ENCODE data around the gene RUNX3. TPM values are rescaled to one million over a fixed set of nuclear protein-coding genes. Genes with fewer than 3 reads are reported as not detected.

Gene RUNX3
- total and polyA plus RNA-seq, 9 donors: 0.23 to 1.9 (median 0.83) TPM

- no peak overlapping the region for H3K4me3 ChIP-seq
- intact Hi-C loops (cut with DNase I): no loop called here
- no peaks in the 10 kb centered on the region for H3K27me3 ChIP-seq
- H3K27ac ChIP-seq: no peak overlapping the region
- no peaks in the 10 kb centered on the region for H3K4me1 ChIP-seq (ENCODE audit: insufficient read depth)
- H3K9me3 ChIP-seq: no peaks in the 10 kb centered on the region
- no peak for DNase-seq
- TF ChIP-seq CTCF (IDR thresholded peaks at IDR 0.05): no peak
- 72 to 86% (median 73%) methylated on average over 1 of the region's 1 CpG for WGBS, 3 donors
- no peaks in the 10 kb centered on the region for H3K36me3 ChIP-seq
These were observed 56.9 kb downstream of the RUNX3 start for GRCh38 chr1:24873148-24873547.

- intact Hi-C loops (cut with DNase I): no loop called here
- no peaks in the 10 kb centered on the region for H3K36me3 ChIP-seq
- H3K4me1 ChIP-seq (ENCODE audit: insufficient read depth): no peaks in the 10 kb centered on the region
- no peak overlapping the region for H3K4me3 ChIP-seq
- 82 to 86% (median 85%) methylated on average over 19 of the region's 19 CpGs for WGBS, 3 donors
- no peaks in the 10 kb centered on the region for H3K9me3 ChIP-seq
- H3K27ac ChIP-seq: no peak overlapping the region
- no peak for TF ChIP-seq POLR2A (IDR thresholded peaks at IDR 0.05)
- TF ChIP-seq EP300 (IDR thresholded peaks at IDR 0.05): no peak
- TF ChIP-seq CTCF (IDR thresholded peaks at IDR 0.05): no peak
- no peaks in the 10 kb centered on the region for H3K27me3 ChIP-seq
- no peak for DNase-seq
These were observed 57.8 kb downstream of the RUNX3 start for GRCh38 chr1:24872061-24872850.

- intact Hi-C loops (cut with DNase I): no loop called here
- no peak for DNase-seq
- no peaks in the 10 kb centered on the region for H3K36me3 ChIP-seq
- no peak overlapping the region for H3K4me3 ChIP-seq
- no peaks in the 10 kb centered on the region for H3K9me3 ChIP-seq
- no peaks in the 10 kb centered on the region for H3K27me3 ChIP-seq
- TF ChIP-seq CTCF (IDR thresholded peaks at IDR 0.05) (no peak), EP300 (IDR thresholded peaks at IDR 0.05) (no peak), POLR2A (IDR thresholded peaks at IDR 0.05) (no peak)
- 86 to 87% (median 86%) methylated on average over 11 of the region's 11 CpGs for WGBS, 3 donors
- H3K4me1 ChIP-seq (ENCODE audit: insufficient read depth): no peaks in the 10 kb centered on the region
- no peak overlapping the region for H3K27ac ChIP-seq
These were observed 58.7 kb downstream of the RUNX3 start for GRCh38 chr1:24871306-24871901.

GRCh38 chr1:24870551-24871195 lies 59.4 kb downstream of the RUNX3 start:
- H3K9me3 ChIP-seq: no peaks in the 10 kb centered on the region
- no peak for DNase-seq
- WGBS, 3 donors: 66 to 67% (median 66%) methylated on average over 19 to 20 of the region's 20 CpGs
- no peak overlapping the region for H3K27ac ChIP-seq
- no peak overlapping the region for H3K4me3 ChIP-seq
- no peaks in the 10 kb centered on the region for H3K27me3 ChIP-seq
- intact Hi-C loops (cut with DNase I): no loop called here
- no peaks in the 10 kb centered on the region for H3K36me3 ChIP-seq
- no peak for TF ChIP-seq EP300 (IDR thresholded peaks at IDR 0.05)
- TF ChIP-seq CTCF (IDR thresholded peaks at IDR 0.05): no peak
- no peak for TF ChIP-seq POLR2A (IDR thresholded peaks at IDR 0.05)
- H3K4me1 ChIP-seq (ENCODE audit: insufficient read depth): no peaks in the 10 kb centered on the region
